IMR-90 (cell line): ENCODE measurements around the gene CCDC50. TPM values are rescaled to one million over a fixed set of nuclear protein-coding genes. Genes with fewer than 3 reads are reported as not detected.

ENCODE experiments used
- ATAC-seq: fragments of 200-7000 bp; cut with Tn5 transposase; 2 replicates; pipeline ENCODE4 v1.9.1; 2020; ENCODE audit warnings: low read depth, mild to moderate bottlenecking, moderate library complexity
- BruUV-seq: library from RNA; stranded (reverse); fragments of 400-500 nt; replicated peaks from 2 replicates; lab custom pipeline; 2021; lab: Mats Ljungman, UMichigan
- CTCF ChIA-PET: fragments of 300-600 bp; formaldehyde crosslinking; extraction: SDS; loops from one replicate; lab custom pipeline; 2021; ENCODE audit warnings: antibody characterized with exemption; lab: Yijun Ruan, JAX
- POLR2A ChIA-PET: fragments of 300-600 bp; sonication (Branson Sonifier 250); formaldehyde crosslinking; loops from one replicate; lab custom pipeline; 2022; ENCODE audit warnings: antibody characterized with exemption; ENCODE audit not compliant: unreplicated experiment; lab: Charles Lee
- DNase-seq: peaks from one replicate; pipeline ENCODE4 v3.0.0; 2013
- H2AFZ ChIP-seq: replicated peaks from 2 replicates; pipeline ENCODE3; 2013; ENCODE audit warnings: low read length, mild to moderate bottlenecking; ENCODE audit not compliant: poor library complexity
- H2AK5ac ChIP-seq: 2 replicates; pipeline ENCODE4 v1.6.1; 2013; ENCODE audit warnings: low read depth, low read length, inconsistent platforms
- H2AK9ac ChIP-seq: replicated peaks from 2 replicates; pipeline ENCODE3; 2013; ENCODE audit warnings: mild to moderate bottlenecking, low read depth, low read length, moderate library complexity; ENCODE audit not compliant: poor library complexity
- H2BK120ac ChIP-seq: 2 replicates; pipeline ENCODE4 v1.6.1; 2013; ENCODE audit warnings: low read depth, low read length, inconsistent platforms
- H2BK15ac ChIP-seq: 3 replicates; pipeline ENCODE4 v1.6.1; 2013; ENCODE audit warnings: low read depth, low read length, inconsistent platforms
- H2BK20ac ChIP-seq: 2 replicates; pipeline ENCODE4 v1.6.1; 2013; ENCODE audit warnings: low read depth, mild to moderate bottlenecking, inconsistent platforms, low read length, moderate library complexity
- H2BK5ac ChIP-seq: 2 replicates; pipeline ENCODE4 v1.6.1; 2013; ENCODE audit warnings: mild to moderate bottlenecking, low read depth, low read length, inconsistent platforms; ENCODE audit not compliant: poor library complexity, severe bottlenecking
- H3K14ac ChIP-seq: replicated peaks from 2 replicates; pipeline ENCODE4 v1.6.1; 2013; ENCODE audit warnings: low read depth, low read length, inconsistent platforms
- H3K18ac ChIP-seq: 2 replicates; pipeline ENCODE4 v1.6.1; 2013; ENCODE audit warnings: low read depth, low read length, control low read depth
- H3K23ac ChIP-seq: 2 replicates; pipeline ENCODE4 v1.6.1; 2013; ENCODE audit warnings: low read depth, low read length, inconsistent platforms
- H3K27ac ChIP-seq: 2 replicates; pipeline ENCODE4 v1.5.1; 2013; ENCODE audit warnings: mild to moderate bottlenecking, control low read depth, low read length; ENCODE audit not compliant: insufficient read depth
- H3K27me3 ChIP-seq: 2 replicates; pipeline ENCODE4 v1.6.1; 2013; ENCODE audit warnings: low read length; ENCODE audit not compliant: control insufficient read depth, insufficient read depth
- H3K36me3 ChIP-seq: 2 replicates; pipeline ENCODE4 v1.6.1; 2013; ENCODE audit warnings: low read length, mixed read lengths; ENCODE audit not compliant: control insufficient read depth, insufficient read depth
- H3K4ac ChIP-seq: 2 replicates; pipeline ENCODE4 v1.6.1; 2013; ENCODE audit warnings: low read depth, low read length, inconsistent platforms
- H3K4me1 ChIP-seq: 2 replicates; pipeline ENCODE4 v1.6.1; 2013; ENCODE audit warnings: low read length, mixed read lengths; ENCODE audit not compliant: control insufficient read depth, insufficient read depth
- H3K4me2 ChIP-seq: 2 replicates; pipeline ENCODE4 v1.6.1; 2013; ENCODE audit warnings: low read depth, mild to moderate bottlenecking, control low read depth, low read length, moderate library complexity
- H3K4me3 ChIP-seq: 2 replicates; pipeline ENCODE4 v1.5.1; 2013; ENCODE audit warnings: low read depth, mild to moderate bottlenecking, control low read depth, low read length, moderate library complexity; ENCODE audit not compliant: insufficient read depth
- H3K56ac ChIP-seq: 2 replicates; pipeline ENCODE4 v1.6.1; 2013; ENCODE audit warnings: low read length, inconsistent platforms; ENCODE audit not compliant: insufficient read depth; ENCODE audit errors: extremely low read depth
- H3K79me1 ChIP-seq, 2 experiments: 2 replicates each; pipeline ENCODE4 v1.6.1; 2013; ENCODE audit warnings: low read length in 2 of 2, inconsistent platforms in 1 of 2, low read depth in 1 of 2
- H3K9ac ChIP-seq: 2 replicates; pipeline ENCODE4 v1.6.1; 2013; ENCODE audit warnings: low read depth, low read length, control low read depth
- H3K9me1 ChIP-seq: 2 replicates; pipeline ENCODE4 v1.6.1; 2013; ENCODE audit warnings: low read length, inconsistent platforms; ENCODE audit not compliant: insufficient read depth
- H3K9me3 ChIP-seq: 2 replicates; pipeline ENCODE4 v1.6.1; 2013; ENCODE audit warnings: low read length; ENCODE audit not compliant: control insufficient read depth, insufficient read depth
- H4K20me1 ChIP-seq: 2 replicates; pipeline ENCODE4 v1.6.1; 2013; ENCODE audit warnings: low read length, inconsistent platforms; ENCODE audit not compliant: insufficient read depth
- H4K5ac ChIP-seq: 2 replicates; pipeline ENCODE4 v1.6.1; 2013; ENCODE audit warnings: mild to moderate bottlenecking, low read depth, low read length, control low read depth
- H4K8ac ChIP-seq, 2 experiments: 2 replicates each; pipeline ENCODE4 v1.6.1; 2013; ENCODE audit warnings: low read depth in 2 of 2, low read length in 2 of 2, control low read depth in 1 of 2, inconsistent platforms in 1 of 2
- H4K91ac ChIP-seq: 2 replicates; pipeline ENCODE4 v1.6.1; 2013; ENCODE audit warnings: low read depth, low read length, inconsistent platforms; ENCODE audit not compliant: insufficient read depth
- BHLHE40 ChIP-seq: fragments of 150-350 bp; IDR thresholded peaks from 2 replicates; pipeline ENCODE4 v1.6.1; 2016; ENCODE audit warnings: mild to moderate bottlenecking, low read depth, low read length
- FOS ChIP-seq: fragments of 150-350 bp; IDR thresholded peaks from 2 replicates; pipeline ENCODE4 v1.6.1; 2016; ENCODE audit warnings: low read depth, low read length
- MAFK ChIP-seq: IDR thresholded peaks from 2 replicates; pipeline ENCODE4 v1.6.1; 2012; ENCODE audit warnings: low read depth, low read length, improper control_type of control experiment
- MAZ ChIP-seq: IDR thresholded peaks from 2 replicates; pipeline ENCODE4 v1.6.1; 2012; ENCODE audit warnings: low read depth, mild to moderate bottlenecking, low read length, improper control_type of control experiment, moderate library complexity, borderline replicate concordance
- POLR2A ChIP-seq: IDR thresholded peaks from 2 replicates; pipeline ENCODE4 v1.6.1; 2012; ENCODE audit warnings: mild to moderate bottlenecking, low read depth, low read length
- RFX5 ChIP-seq: IDR thresholded peaks from 2 replicates; pipeline ENCODE4 v1.8.0; 2012; ENCODE audit warnings: low read depth, mild to moderate bottlenecking, low read length, moderate library complexity
- WGBS, 2 experiments: methylation state at CpG; one replicate each; pipeline versions ENCODE4 v1.1.5 to v1.1.7; 2013; ENCODE audit warnings: missing lambda C conversion rate in 2 of 2; ENCODE audit not compliant: insufficient read length in 1 of 2; ENCODE audit errors: extremely low coverage in 2 of 2; 5-methylcytosine and 5-hydroxymethylcytosine counted together
- dilution Hi-C: fragments of 300-500 bp; cut with HindIII; formaldehyde crosslinking; loops from one replicate; pipeline ENCODE4 v1.14.3; 2018; ENCODE audit warnings: low sequenced_read_pairs; ENCODE audit not compliant: unreplicated experiment
- in situ Hi-C: fragments of 300-500 bp; cut with MboI; formaldehyde crosslinking; loops from 3 replicates; pipeline ENCODE4 v1.14.3; 2019; ENCODE audit warnings: low sequenced_read_pairs, inconsistent platforms, mixed read lengths
- intact Hi-C: fragments of 100-400 bp; cut with micrococcal nuclease; formaldehyde crosslinking; loops from 2 replicates; pipeline ENCODE4 v1.10.0; 2022
- polyA plus RNA-seq, 3 experiments: library from polyadenylated mRNA; depleted of rRNA; stranded (reverse); fragments of >200 nt; gene quantifications; 2 replicates each; pipeline ENCODE4 v1.2.3, GENCODE V29; 2012; ENCODE audit warnings: low replicate concordance in 1 of 3
- total RNA-seq: library from RNA; depleted of rRNA; stranded (reverse); fragments of >200 nt; gene quantifications from 2 replicates; pipeline ENCODE4 v1.2.3, GENCODE V29; 2012
- TF ChIP-seq, protein P1 (sequence below): fragments of 150-350 bp; IDR thresholded peaks from 2 replicates; pipeline ENCODE4 v1.6.1; 2016; ENCODE audit warnings: low read depth, mild to moderate bottlenecking, low read length, moderate library complexity, borderline replicate concordance

Gene CCDC50
- total and polyA plus RNA-seq, 2 of the 4 experiments (the other 2 are of a cell fraction): 59.0 to 63.1 TPM

DNA sequence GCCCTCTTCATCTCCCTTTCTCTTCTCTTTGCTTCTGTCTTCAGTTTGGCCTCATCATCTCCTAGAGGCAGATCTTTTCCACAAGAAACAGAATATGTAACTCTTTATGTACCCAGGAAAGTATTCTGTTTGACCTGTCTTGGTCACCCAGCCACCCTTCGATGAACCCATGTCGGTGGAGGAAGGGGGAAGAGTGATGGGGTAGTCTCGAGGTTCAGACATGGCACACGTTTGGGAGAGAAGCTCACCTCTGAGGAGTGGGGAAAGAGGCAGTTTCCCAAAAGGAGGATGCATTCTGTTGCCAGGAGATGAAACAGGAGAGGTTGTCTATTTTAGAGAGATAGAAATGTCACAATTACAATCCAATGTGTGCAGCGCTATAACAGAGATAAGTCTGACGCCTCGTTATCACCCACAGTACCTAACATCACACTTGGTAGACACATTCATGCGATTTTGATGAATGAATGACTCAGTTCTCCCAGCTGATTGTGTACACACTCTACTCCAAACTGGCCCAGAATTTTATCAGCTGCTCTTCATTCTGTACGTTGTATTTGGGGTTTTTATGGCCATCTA, 722 bp upstream of the CCDC50 start:
- H3K79me1 ChIP-seq: peaks cover 6 to 33% of the 10 kb centered on the region in 2 experiments
- H3K9ac ChIP-seq: peak overlapping the region; percentile 100
- H3K4me2 ChIP-seq: peak overlapping the region; percentile 93
- POLR2A ChIA-PET: no interaction called here
- H2BK5ac ChIP-seq: peak overlapping the region; percentile 99
- H3K4me3 ChIP-seq: peak overlapping the region; percentile 86
- intact Hi-C loops: loop anchor here (2.0 to 5.0 kb wide), 4 partner anchors 90 to 446 kb away; no protein-coding TSS in a partner anchor
- no peaks in the 10 kb centered on the region for H3K9me3 ChIP-seq
- H4K91ac ChIP-seq: peak overlapping the region; percentile 85
- peaks cover 18% of the 10 kb centered on the region for H3K4me1 ChIP-seq
- dilution Hi-C loops: no loop called here
- peak overlapping the region; percentile 95 for H2AK9ac ChIP-seq
- H3K56ac ChIP-seq: peak overlapping the region; percentile 100; the same call in 1 of the 2 replicates
- H2AFZ ChIP-seq: peak overlapping the region; percentile 89
- TF ChIP-seq BHLHE40: peak; percentile 67
- no peak for TF ChIP-seq MAFK
- no peak for TF ChIP-seq MAZ
- no peak for TF ChIP-seq POLR2A
- TF ChIP-seq RFX5: no peak
- TF ChIP-seq FOS: no peak
- TF ChIP-seq, protein P1, sequence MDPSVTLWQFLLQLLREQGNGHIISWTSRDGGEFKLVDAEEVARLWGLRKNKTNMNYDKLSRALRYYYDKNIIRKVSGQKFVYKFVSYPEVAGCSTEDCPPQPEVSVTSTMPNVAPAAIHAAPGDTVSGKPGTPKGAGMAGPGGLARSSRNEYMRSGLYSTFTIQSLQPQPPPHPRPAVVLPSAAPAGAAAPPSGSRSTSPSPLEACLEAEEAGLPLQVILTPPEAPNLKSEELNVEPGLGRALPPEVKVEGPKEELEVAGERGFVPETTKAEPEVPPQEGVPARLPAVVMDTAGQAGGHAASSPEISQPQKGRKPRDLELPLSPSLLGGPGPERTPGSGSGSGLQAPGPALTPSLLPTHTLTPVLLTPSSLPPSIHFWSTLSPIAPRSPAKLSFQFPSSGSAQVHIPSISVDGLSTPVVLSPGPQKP: no peak
- peak overlapping the region; percentile 100 for H3K27ac ChIP-seq
- H3K14ac ChIP-seq: peak overlapping the region; percentile 71
- BruUV-seq: no TSS peak
- peak overlapping the region; percentile 90 for H3K23ac ChIP-seq
- H3K9me1 ChIP-seq: peaks cover 6% of the 10 kb centered on the region; the same call in 1 of the 2 replicates
- peak overlapping the region; percentile 78; the same call in 1 of the 2 replicates for H2AK5ac ChIP-seq
- ATAC-seq: no peak
- peak overlapping the region; percentile 75 to 91 for H4K8ac ChIP-seq
- DNase-seq: no peak
- peak overlapping the region; percentile 86 for H2BK120ac ChIP-seq
- peak overlapping the region; percentile 71 for H3K18ac ChIP-seq
- H2BK20ac ChIP-seq: peak overlapping the region; percentile 70
- H3K4ac ChIP-seq: peak overlapping the region; percentile 90
- CTCF ChIA-PET: no interaction called here
- H2BK15ac ChIP-seq: peak overlapping the region; percentile 93
- H3K36me3 ChIP-seq: no peaks in the 10 kb centered on the region
- H3K27me3 ChIP-seq: no peaks in the 10 kb centered on the region
- H4K20me1 ChIP-seq: peaks cover 3% of the 10 kb centered on the region; the same call in 1 of the 2 replicates
- peak overlapping the region; percentile 91 for H4K5ac ChIP-seq
- WGBS, 2 experiments: 49% methylated on average over 3 of the region's 9 CpGs; no CpG with 5 or more reads in 1 of the 2 experiments
- in situ Hi-C loops: loop anchor here (25.0 kb wide), 1 partner anchor 1559 kb away; no protein-coding TSS in a partner anchor
